HG03196 (cell line): ENCODE measurements around the gene LIPT2.
"Not testable (repeated sequence)": the region's sequence is repeated elsewhere in the genome, so short reads cannot be mapped to it uniquely, and the experiment has no call there.

Experiments
- ATAC-seq: cut with Tn5 transposase; IDR thresholded peaks from one replicate; pipeline ENCODE4 v1.9.1; 2021; ENCODE audit not compliant: unreplicated experiment

The LIPT2 gene

GRCh38 chr11:74492974-74493790, at the start of gene LIPT2:
LIPT2 (minus strand) TSS chr11:74493724; CDS start chr11:74493703, 21 bp downstream.
- ATAC-seq = peak; percentile 97

- ATAC-seq = no peak
Observed at GRCh38 chr11:74541466-74541865, 47.9 kb upstream of the LIPT2 start.

GRCh38 chr11:74540270-74540669, 46.7 kb upstream of the LIPT2 start:
- no peak for ATAC-seq

DNA sequence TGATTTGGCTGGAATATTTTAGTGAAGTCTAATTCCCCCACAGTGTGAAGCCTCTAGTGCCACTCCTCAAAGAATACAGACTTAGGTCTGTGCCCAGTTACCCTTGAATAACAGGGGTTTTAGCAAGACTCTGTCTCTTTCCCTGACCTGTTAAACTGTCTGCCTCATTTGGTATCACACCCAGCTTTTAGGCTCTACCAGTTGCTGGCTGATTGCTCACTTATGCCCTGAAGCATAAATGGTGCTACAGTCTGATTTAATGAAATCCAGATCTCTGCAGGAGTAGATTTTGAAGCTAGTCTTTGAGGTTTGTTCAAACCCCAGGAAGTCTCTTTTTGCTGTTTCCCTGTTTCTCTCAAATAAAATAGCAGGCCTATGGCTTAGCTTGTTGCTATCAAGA, 45.2 kb upstream of the LIPT2 start:
- no peak for ATAC-seq

DNA sequence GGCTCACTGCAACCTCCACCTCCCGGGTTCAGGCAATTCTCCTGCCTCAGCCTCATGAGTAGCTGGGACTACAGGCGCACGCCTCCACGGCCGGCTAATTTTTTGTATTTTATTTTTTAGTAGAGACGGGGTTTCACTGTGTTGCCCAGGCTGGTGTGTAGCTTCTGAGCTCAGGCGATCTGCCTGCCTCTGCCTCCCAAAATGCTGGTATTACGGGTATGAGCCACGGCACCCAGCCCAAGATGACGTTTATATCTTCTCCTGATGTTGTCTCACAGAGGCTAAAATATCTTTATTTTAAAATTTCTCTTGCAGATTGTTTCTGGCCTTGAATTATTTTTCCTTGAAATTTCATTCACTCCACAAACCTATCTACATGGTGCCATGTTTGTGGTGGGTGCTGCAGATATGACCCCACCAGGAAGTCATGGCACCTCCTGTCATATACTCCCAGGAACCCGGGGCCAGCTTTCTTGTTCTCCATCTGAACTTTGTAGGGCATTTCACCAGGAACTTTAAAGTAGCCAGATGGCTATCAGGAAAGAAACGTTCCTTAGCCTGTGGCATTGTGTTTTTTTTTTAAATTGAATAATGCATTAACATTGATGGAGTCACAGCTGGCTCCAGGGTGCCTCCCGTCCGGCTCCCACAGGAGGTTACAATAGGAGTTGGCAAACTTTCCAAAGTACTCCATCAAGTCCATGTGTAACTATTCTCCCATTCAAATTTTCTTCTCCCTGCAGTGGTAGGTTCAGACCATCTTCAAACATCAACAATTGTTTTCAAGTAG, 42.0 kb upstream of the LIPT2 start:
- no peak for ATAC-seq

GRCh38 chr11:74534946-74535275, 41.4 kb upstream of the LIPT2 start:
- ATAC-seq = not testable (repeated sequence)

DNA sequence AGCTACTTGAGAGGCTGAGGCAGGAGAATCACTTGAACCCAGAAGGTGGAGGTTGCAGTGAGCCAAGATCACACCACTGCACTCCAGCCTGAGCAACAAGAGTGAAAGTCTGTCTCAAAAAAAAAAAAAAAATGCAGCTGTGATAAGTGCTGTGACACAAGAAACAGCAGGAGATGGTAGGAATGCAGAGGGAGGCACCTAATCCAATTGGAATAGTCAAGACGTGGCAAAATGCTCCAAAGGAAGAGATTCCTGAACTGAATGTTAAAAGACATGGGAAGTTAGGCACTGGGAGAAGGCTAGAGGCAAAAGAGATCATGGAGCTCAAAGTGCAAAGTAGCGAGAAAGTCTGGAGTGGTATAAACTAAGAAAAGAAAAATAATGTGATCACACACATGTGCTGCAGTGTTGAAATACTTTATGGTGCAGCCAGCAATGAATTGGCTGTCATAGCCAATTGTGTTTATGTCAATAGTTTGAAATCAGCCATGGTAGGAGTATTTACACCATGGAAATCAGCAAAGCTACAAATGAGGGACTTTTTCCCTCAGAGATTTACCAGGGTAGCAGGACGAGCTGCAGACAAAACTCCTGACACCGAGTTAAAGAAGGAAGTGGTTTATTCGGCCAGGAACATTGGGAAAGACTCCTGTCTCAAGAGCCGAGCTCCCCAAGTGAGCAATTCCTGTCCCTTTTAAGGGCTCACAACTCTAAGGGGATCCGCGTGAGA, 40.9 kb upstream of the LIPT2 start:
- no peak for ATAC-seq

DNA sequence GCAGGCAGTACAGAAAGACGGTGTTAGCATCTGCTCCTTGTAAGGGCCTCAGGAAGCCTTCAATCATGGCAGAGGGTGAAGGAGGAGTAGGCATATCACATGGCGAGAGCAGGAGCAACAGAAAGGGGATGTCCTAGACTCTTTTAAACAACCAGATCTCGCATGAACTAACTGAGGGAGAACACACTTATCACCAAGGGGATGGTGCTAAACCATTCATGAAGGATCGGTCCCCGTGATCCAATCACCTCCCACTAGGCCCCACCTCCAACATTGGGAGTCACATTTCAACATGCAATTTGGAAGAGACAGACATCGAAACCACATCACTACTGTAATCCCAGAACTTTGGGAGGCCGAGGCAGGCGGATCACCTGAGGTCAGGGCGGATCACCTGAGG, 39.9 kb upstream of the LIPT2 start:
- ATAC-seq = no peak

GRCh38 chr11:74532501-74533246, 39.1 kb upstream of the LIPT2 start:
- ATAC-seq = no peak

- ATAC-seq = no peak
Observed at GRCh38 chr11:74524978-74525377, 31.5 kb upstream of the LIPT2 start.

DNA sequence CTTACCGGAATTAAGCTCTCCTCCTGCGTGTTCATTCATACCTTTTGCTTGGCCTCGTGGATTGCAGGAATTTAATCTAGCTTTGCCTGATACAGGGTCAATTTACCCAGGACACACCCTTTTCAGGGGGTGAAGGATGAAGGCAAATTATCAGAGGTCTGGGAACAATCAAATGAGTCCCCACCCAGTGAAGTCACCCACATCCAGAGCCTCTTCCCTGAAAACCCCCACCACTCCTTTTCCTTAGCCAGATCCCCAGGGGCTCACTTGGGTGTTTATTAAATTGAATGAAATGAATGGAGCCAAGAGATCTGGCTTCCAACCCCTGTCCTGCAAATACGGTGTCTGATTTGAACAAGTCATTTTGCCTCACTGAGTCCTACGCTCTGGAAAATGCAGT, 31.0 kb upstream of the LIPT2 start:
- ATAC-seq = no peak

GRCh38 chr11:74522776-74523175, 29.3 kb upstream of the LIPT2 start:
- no peak for ATAC-seq

DNA sequence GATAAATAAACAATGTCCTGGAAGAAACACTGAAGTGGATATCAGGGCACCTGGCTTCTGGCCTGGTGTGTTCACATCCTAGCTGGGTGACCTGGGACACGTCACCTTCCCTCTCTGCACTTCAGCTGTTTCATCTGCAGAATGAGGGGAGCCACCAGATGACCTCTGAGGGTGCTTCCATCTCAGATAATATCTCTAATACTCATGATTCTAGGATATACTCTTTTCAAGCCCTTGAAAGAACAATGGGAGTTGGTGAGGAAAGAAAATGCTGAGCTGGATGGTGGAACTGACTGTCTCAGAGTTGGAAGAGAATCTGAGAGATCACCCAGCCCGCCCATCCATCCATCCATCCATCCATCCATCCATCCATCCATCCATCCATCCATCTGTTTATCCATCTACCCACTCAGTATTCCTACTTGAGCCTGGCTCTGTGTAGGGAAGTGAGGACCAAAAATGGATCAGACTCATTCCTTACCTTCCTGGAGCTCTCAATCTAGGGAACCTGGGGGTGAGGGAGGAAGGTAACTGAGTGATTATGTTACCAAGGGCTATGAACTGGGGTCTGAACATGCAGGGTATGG, 28.2 kb upstream of the LIPT2 start:
- no peak for ATAC-seq

GRCh38 chr11:74520927-74521665, 27.6 kb upstream of the LIPT2 start:
- no peak for ATAC-seq

DNA sequence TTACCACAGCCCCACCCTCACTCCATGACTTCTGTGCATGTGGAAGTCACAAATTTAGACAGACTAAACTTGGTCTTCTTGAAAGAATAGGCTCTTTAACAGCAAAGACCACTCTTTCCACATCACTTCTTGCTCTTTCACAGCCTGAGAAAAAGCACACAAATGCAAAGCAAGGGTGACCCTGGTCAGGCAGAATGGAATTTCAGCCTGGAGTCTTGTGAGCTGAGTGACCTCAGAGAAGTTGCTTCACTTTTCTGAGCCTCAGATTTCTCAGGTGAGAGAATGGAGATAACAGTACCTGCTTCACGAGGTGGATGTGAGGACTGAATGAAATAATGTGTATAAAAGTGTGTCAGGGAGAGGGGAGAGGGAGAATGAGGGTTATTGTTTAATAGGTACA, 26.8 kb upstream of the LIPT2 start:
- no peak for ATAC-seq

GRCh38 chr11:74519710-74520109, 26.2 kb upstream of the LIPT2 start:
- no peak for ATAC-seq

GRCh38 chr11:74517592-74517991, 24.1 kb upstream of the LIPT2 start:
- ATAC-seq = not testable (repeated sequence)

DNA sequence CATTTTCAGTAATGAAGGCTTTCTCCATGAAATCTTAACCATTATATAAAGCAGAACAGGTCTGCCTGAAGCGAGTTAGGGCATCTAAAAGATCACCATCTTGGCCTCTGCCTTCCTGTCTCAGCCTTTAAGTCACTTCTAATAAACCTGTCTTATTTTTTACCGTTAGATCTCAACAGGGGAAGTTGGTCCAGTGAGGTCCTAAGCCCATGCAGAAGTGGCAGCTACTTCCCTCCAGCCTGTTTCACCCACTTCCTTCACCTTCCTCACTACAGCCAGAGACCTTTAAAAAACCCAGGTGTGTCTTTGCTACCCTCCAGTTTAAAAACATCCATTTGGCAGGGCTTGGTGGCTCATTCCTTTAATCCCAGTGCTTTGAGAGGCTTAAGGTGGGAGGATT, 14.1 kb upstream of the LIPT2 start:
- ATAC-seq = no peak

DNA sequence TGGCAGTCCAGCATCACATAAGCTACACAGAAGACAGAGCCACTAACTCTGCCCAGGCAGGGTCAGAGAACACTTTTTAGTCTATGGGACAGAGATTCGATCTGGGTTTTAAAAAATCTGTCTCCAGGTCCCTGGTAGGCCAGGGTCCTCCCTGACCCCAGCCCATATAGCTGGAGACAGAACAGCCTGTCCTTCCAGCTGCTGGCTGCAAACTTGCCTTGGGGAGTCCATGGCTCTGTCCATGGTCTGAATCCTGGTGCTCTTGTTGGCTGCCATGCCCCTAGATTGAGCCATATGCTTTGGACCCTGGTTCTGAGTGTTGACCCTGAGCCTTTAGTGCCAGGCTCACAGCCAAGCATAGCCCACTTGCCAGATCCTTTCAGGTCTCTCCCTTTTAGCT, 13.3 kb upstream of the LIPT2 start:
- ATAC-seq = no peak

GRCh38 chr11:74505911-74506310, 12.4 kb upstream of the LIPT2 start:
- ATAC-seq = no peak
